ENCODE data around the gene IRS1. TPM values are rescaled to one million over a fixed set of nuclear protein-coding genes. Genes with fewer than 3 reads are reported as not detected.
"Not testable (repeated sequence)": the region's sequence is repeated elsewhere in the genome, so short reads cannot be mapped to it uniquely, and the experiment has no call there.

Gene IRS1
- total RNA-seq, 1 donor from 2014 or later, result 19.8 TPM

DNA sequence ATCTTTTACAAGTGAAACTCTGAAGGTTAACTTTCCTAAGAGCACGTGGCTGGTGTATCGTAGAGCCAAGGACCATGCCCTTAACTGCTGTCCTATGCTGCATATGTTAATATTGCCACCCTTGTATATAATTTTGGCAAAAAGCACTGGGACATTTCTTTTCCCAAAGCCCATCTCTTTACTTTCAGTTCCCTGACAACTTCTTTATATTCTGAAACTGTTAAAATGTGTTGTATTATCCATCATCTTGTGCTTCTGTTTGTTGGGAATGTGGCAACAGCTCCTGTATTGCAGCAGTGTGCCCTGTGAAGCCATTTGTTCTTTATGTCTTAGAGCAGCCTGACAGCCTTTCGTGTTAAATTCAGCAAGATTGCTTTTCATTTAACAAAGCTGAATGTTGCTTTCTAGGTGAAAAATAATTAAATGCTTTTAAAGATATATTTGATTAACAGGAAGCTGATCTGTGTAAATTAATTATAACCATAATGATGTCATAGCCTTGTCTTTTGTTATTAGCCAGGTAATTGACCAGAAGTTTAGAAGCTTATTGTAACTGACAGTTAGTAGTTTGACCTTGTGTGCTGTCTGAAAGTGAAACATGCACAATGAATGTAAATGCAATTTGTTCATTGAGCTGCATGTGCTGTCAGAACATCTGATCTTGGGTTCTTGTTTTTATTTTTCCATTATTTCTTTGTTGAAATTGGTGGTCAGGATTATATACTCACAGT is 45.9 kb upstream of the IRS1 start:
- H3K4me1 Mint-ChIP-seq (ENCODE audit: unreplicated experiment), result peaks cover 2% of the 10 kb centered on the region
- H3K27me3 Mint-ChIP-seq (ENCODE audit: unreplicated experiment), result no peaks in the 10 kb centered on the region
- no peak overlapping the region for H3K27ac Mint-ChIP-seq (ENCODE audit: unreplicated experiment)
- no peak overlapping the region for H3K4me3 Mint-ChIP-seq (ENCODE audit: unreplicated experiment)
- peaks cover 9% of the 10 kb centered on the region for H3K9me3 Mint-ChIP-seq (ENCODE audit: unreplicated experiment)
- no peak for DNase-seq (ENCODE audit: extremely low spot score, unreplicated experiment)
- H3K36me3 Mint-ChIP-seq (ENCODE audit: unreplicated experiment), result peaks cover 11% of the 10 kb centered on the region
- TF ChIP-seq, protein P1, sequence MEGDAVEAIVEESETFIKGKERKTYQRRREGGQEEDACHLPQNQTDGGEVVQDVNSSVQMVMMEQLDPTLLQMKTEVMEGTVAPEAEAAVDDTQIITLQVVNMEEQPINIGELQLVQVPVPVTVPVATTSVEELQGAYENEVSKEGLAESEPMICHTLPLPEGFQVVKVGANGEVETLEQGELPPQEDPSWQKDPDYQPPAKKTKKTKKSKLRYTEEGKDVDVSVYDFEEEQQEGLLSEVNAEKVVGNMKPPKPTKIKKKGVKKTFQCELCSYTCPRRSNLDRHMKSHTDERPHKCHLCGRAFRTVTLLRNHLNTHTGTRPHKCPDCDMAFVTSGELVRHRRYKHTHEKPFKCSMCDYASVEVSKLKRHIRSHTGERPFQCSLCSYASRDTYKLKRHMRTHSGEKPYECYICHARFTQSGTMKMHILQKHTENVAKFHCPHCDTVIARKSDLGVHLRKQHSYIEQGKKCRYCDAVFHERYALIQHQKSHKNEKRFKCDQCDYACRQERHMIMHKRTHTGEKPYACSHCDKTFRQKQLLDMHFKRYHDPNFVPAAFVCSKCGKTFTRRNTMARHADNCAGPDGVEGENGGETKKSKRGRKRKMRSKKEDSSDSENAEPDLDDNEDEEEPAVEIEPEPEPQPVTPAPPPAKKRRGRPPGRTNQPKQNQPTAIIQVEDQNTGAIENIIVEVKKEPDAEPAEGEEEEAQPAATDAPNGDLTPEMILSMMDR (IDR thresholded peaks at IDR 0.05), result no peak

DNA sequence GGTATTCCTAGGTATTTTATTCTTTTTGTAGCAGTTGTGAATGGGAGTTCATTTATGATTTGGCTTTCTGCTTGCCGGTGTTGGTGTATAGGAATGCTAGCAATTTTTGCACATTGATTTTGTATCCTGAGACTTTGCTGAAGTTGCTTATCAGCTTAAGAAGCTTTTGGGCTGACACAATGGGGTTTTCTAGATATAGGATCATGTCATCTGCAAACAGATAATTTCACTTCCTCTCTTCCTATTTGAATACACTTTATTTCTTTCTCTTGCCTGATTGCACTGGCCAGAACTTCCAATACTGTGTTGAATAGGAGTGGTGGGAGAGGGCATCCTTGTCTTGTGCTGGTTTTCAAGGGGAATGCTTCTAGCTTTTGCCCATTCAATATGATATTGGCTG is 43.4 kb upstream of the IRS1 start:
- H3K27me3 Mint-ChIP-seq (ENCODE audit: unreplicated experiment); DNase-seq (ENCODE audit: extremely low spot score, unreplicated experiment); H3K4me1 Mint-ChIP-seq (ENCODE audit: unreplicated experiment); H3K4me3 Mint-ChIP-seq (ENCODE audit: unreplicated experiment); H3K9me3 Mint-ChIP-seq (ENCODE audit: unreplicated experiment); H3K27ac Mint-ChIP-seq (ENCODE audit: unreplicated experiment): not testable (repeated sequence)
- H3K36me3 Mint-ChIP-seq (ENCODE audit: unreplicated experiment), result peaks cover 13% of the 10 kb centered on the region

DNA sequence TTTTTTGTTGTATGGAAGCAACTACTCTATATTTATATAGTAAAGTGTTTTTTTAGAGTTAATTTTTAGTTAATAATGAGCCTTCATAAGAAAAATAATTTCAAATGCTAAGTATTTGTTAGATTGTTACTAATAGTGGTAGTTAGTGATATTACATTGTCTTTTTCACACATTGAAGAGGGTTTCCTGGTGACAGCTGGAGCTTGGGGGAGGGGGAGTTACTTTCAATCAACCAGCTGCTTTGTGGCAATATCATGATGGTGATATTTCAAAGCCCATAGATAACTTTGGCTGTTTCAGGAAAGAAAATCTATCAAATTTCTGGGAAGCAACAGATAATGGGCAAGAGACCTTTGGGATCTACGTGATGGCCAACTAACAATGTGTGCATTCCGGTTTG is 40.3 kb upstream of the IRS1 start:
- peaks cover 19% of the 10 kb centered on the region for H3K4me1 Mint-ChIP-seq (ENCODE audit: unreplicated experiment)
- H3K9me3 Mint-ChIP-seq (ENCODE audit: unreplicated experiment), result peaks cover 9% of the 10 kb centered on the region
- no peak for DNase-seq (ENCODE audit: extremely low spot score, unreplicated experiment)
- no peak overlapping the region for H3K27ac Mint-ChIP-seq (ENCODE audit: unreplicated experiment)
- no peak overlapping the region for H3K4me3 Mint-ChIP-seq (ENCODE audit: unreplicated experiment)
- TF ChIP-seq, protein P1 (IDR thresholded peaks at IDR 0.05), result no peak
- H3K27me3 Mint-ChIP-seq (ENCODE audit: unreplicated experiment), result no peaks in the 10 kb centered on the region
- peaks cover 13% of the 10 kb centered on the region for H3K36me3 Mint-ChIP-seq (ENCODE audit: unreplicated experiment)

DNA sequence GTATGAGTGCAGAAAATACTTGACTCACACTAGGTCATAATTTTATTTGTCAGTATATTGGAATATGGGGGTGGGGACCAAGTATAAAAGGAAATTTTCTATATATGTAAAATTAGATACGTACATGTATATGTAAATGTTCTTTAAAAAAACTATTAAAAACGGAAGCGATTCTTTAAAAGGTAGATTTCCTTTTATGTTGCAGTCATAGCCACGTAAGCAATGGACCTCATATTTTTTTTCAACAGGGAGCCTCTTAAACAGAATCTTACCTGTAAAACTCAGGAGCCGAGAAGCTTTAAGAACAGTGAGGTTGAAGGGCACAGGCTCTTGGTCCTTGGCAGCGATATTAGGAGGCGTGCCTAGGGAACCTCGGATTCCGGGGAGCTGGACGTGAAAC is 39.5 kb upstream of the IRS1 start:
- H3K36me3 Mint-ChIP-seq (ENCODE audit: unreplicated experiment), result peaks cover 13% of the 10 kb centered on the region
- H3K4me1 Mint-ChIP-seq (ENCODE audit: unreplicated experiment), result peaks cover 21% of the 10 kb centered on the region
- TF ChIP-seq, protein P1 (IDR thresholded peaks at IDR 0.05), result no peak
- H3K9me3 Mint-ChIP-seq (ENCODE audit: unreplicated experiment), result peaks cover 9% of the 10 kb centered on the region
- no peaks in the 10 kb centered on the region for H3K27me3 Mint-ChIP-seq (ENCODE audit: unreplicated experiment)
- no peak for DNase-seq (ENCODE audit: extremely low spot score, unreplicated experiment)
- no peak overlapping the region for H3K4me3 Mint-ChIP-seq (ENCODE audit: unreplicated experiment)
- no peak overlapping the region for H3K27ac Mint-ChIP-seq (ENCODE audit: unreplicated experiment)

DNA sequence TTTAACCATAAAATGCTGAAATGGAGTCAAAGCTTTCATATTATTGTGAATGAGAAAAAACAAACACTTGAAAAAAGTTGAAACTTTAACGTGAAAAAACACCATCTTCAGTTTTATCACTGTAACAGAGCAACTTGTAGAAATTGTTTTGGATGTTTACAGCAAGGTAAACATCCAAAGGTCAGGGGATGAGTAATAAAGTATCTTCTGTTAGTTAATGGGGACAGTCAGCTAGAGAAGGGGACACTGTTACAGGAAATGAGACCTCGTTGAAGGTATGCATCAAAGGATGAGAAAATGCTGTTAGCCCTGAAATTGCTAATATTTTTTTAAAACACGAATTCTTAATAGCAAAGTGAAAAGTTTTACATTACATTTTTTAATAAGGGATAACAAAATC is 39.1 kb upstream of the IRS1 start:
- peaks cover 13% of the 10 kb centered on the region for H3K36me3 Mint-ChIP-seq (ENCODE audit: unreplicated experiment)
- H3K4me1 Mint-ChIP-seq (ENCODE audit: unreplicated experiment), result peaks cover 21% of the 10 kb centered on the region
- TF ChIP-seq, protein P1 (IDR thresholded peaks at IDR 0.05), result no peak
- no peaks in the 10 kb centered on the region for H3K27me3 Mint-ChIP-seq (ENCODE audit: unreplicated experiment)
- H3K4me3 Mint-ChIP-seq (ENCODE audit: unreplicated experiment), result no peak overlapping the region
- H3K27ac Mint-ChIP-seq (ENCODE audit: unreplicated experiment), result no peak overlapping the region
- DNase-seq (ENCODE audit: extremely low spot score, unreplicated experiment), result no peak
- peaks cover 9% of the 10 kb centered on the region for H3K9me3 Mint-ChIP-seq (ENCODE audit: unreplicated experiment)

Data from osteocyte (in vitro differentiated cells).